GM21528 (cell line): ENCODE data around the gene CEPT1.
"Not testable (repeated sequence)": the region's sequence is repeated elsewhere in the genome, so short reads cannot be mapped to it uniquely, and the experiment has no call there.

ENCODE experiments used
- ATAC-seq: cut with Tn5 transposase; IDR thresholded peaks from one replicate; pipeline ENCODE4 v1.9.1; 2021; ENCODE audit warnings: mild to moderate bottlenecking, moderate library complexity; ENCODE audit not compliant: unreplicated experiment, low FRiP score

The CEPT1 gene

DNA sequence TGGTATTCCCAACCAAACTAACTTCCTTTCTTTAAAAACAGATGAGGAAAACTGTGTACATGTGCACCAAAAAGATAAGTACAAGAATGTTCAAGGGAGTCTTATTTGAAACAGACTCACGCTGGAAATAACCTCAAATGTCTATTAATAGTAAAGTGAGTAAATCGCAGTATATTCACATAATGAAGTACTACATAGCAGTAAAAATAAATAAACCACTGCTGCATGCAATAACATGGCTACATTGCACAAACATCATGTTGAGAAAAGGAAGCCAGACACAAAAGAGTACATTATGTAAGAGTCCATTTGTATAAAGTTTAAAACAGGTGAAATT, 65.7 kb downstream of the CEPT1 start:
- no peak for ATAC-seq

DNA sequence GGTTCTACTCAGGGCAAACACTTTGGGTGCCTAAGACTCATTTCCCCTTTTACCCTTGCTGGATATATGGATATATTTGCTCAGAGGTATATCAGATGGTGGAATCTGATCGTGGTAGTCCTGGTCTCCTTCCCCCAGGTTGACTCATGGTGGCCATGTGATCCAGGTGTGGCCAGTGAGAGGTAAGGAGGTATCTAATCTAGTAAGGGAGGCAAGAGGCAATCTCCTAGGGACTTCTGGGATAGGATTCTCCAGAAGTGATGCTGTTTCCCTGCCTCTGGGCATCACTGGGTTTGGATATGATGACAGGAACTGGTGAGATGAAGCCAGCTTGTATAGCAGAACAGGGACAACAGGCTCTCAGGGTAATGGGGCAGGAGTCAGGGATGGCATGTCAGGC, 68.9 kb downstream of the CEPT1 start:
- no peak for ATAC-seq

DNA sequence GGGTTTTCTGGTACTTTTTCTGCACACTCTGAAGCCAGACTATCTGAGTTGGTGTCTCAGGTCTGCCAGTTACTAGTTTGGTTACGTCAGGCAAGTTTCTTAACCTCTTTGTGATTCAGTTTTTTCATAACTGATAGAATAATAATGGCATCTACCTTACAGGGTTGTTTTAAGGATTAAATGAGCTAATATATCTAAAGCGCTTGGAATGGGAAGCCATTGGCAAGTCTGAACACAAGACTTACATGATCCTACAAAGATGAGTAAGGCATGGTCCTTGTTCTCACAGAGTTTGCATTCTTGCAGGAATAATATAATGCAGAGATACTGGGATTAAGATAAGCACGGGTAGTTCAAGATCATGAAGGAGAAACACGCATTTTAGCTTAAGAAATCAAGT, 69.6 kb downstream of the CEPT1 start:
- ATAC-seq: no peak

- ATAC-seq: no peak
Measured at GRCh38 chr1:111211921-111212320, 71.9 kb downstream of the CEPT1 start.

DNA sequence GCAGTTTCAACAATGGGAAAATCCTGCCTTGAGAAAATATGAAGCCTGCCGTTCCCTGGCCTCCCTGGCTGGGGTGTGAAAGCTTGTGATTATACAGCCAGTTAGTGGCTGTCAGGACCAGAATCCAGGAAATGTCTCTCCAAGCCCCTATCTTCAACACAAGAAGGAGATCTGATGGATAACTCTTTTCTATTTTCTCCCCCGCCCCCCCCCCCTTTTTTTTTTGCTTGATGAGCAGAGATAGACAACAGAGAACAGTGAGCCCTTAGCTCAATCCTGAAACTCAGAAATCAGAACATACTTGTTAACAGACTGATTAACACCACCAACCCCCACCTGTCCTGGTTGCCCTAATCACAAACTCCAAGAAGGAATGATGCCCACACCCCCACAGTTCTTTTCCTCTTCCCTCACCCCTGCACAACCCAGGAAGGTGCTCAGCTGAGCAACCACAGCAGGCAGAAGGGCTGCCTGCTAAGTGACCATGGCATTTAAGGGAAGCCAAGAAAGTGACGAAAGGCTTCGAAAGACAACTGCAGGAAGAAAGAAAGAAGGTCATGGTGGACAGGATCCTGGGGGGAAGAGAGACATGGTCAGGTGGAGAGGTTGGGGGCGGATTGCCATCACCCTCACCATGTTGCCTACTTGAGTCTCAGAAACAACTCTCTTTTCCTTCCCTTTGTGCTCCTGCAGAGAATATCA, 72.8 kb downstream of the CEPT1 start:
- ATAC-seq: no peak

DNA sequence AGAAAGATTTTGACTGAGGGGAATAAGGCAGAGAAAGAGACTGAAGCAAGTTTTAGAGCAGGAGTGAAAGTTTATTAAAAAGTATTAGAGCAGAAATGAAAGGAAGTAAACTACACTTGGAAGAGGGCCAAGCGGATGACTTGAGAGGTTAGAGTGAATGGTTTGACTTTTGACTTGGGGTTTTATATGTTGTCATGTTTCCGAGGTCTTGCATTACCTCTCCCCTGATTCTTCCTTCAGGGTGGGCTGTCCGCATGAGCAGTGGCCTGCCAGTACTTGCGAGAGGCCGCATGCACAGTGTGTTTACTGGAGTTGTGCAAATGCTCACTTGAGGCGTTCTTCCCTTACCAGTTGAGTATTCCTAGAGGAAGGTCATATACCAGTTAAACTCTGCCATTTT, 73.4 kb downstream of the CEPT1 start:
- no peak for ATAC-seq

- ATAC-seq: no peak
Measured at GRCh38 chr1:111214074-111214801, 74.2 kb downstream of the CEPT1 start.

DNA sequence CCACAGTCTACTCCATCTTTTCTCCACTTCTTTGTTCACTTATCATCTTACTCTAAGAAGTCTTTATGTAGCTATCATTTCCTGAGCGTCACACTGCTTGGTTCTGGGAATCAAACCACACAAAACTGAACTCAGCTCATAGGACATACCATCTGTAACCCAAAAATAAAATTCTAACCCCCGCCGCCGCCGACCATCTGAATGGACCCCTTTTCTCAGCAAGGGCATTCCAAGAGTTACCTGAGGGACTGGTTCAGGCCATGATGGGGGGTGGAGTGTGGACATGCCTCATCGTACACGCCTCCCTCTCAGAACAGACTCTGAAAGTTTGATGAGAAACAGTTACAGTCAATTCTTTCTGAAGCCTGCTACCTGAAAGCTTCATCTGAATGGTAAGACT, 74.9 kb downstream of the CEPT1 start:
- no peak for ATAC-seq

DNA sequence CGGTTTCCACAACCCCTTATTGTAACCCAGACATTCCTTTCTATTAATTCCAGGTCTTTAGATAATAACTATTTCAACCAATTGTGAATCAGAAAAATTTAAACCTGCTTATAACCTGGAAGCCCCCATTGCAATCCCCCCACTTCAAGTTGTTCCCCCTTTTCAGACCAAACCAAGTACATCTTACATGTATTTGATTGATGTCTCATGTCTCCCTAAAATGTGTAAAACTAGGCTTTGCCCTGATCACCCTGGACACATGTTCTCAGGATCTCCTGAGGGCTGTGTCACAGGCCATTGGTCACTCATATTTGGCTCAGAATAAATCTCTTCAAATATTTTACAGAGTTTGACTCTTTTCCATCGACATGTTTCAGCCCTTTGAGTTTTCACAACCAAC, 75.3 kb downstream of the CEPT1 start:
- ATAC-seq: not testable (repeated sequence)

- no peak for ATAC-seq
Measured at GRCh38 chr1:111216751-111217150, 76.7 kb downstream of the CEPT1 start.

GRCh38 chr1:111217183-111217910, 77.3 kb downstream of the CEPT1 start:
- no peak for ATAC-seq

DNA sequence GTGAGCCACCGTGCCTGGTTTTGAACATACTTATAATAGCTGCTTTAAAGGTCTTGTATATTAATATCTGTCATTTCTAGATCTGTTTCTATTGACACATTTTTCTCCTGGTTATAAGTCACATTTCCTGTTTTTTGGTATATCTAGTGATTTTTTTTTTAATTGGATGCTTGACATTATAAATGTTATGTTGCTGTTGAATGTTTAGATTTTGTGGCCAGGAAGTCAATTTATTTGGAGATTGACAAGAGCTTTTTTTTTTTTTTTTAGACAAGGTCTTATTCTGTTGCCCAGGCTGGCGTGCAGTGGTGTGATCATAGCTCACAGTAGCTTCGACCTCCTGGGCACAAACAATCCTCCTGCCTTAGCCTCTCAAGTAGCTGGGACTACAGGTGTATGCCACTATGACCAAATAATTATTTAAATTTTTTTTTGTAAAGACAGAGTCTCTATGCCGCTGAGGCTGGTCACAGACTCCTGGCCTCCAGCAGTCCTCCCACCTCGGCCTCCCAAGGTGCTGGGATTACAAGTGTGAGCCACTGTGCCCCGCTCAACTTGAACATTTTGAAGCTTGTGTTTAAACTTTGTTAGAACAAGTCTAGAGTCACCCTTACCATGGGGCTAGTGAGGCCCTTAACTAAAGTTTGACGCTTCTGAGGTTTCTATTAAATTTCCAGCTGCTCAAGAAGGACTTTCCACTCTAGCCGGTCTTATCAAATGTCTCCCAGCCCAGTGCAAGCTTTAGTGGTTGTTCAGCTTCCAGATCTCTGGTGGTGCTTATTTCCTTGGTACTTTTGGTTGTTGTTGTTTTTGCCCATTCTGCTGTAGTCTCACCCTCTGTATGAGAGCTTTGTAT, 78.9 kb downstream of the CEPT1 start:
- no peak for ATAC-seq

DNA sequence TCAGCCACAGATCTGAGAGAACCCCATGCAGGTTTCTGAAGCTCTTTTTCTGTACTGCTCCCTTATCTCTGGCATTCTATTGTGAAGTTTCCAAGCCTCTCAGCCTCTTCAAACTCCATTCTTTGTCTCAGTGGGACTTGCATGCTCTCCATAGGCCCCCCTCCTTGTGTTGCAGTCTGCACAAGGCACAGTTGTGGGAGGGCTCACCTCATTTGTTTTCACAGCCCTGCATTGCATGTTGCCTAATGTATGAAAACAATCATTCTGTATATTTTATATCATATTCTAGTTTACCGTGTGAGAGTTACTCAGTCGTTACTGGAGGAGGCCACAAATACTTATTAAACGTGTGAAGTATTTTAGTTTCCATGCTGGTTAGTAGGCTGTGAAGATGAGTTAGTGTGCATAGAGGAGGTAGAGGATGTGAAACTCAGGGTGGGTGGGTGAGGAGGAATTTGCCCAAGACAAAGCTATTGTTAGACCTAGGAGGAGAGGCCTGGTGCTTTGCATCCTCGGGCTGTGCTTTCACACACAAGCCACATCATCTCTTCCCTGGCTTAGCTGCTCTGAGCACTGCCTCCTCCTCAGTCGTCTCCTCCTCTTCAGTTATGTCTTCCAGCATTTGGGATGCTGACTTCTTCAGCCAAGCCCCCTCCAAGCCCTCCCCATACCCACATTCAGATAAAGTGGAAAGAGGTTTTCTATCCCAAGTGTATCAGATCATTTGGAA, 79.7 kb downstream of the CEPT1 start:
- ATAC-seq: no peak

GRCh38 chr1:111220302-111220890, 80.4 kb downstream of the CEPT1 start:
- ATAC-seq: no peak

- ATAC-seq: no peak
Measured at GRCh38 chr1:111221276-111221632, 81.2 kb downstream of the CEPT1 start.

- peak; percentile 63 for ATAC-seq
Measured at GRCh38 chr1:111221633-111222291, 81.7 kb downstream of the CEPT1 start.

- ATAC-seq: peak; percentile 1
Measured at GRCh38 chr1:111222308-111223125, 82.5 kb downstream of the CEPT1 start.

GRCh38 chr1:111223126-111223685, 83.2 kb downstream of the CEPT1 start:
- ATAC-seq: no peak
